ENCODE data around the gene CABLES1. TPM values are rescaled to one million over a fixed set of nuclear protein-coding genes. Genes with fewer than 3 reads are reported as not detected.
"Not testable (repeated sequence)": the region's sequence is repeated elsewhere in the genome, so short reads cannot be mapped to it uniquely, and the experiment has no call there.

Gene CABLES1
- polyA plus RNA-seq, 2 of the 4 experiments (the other 2 are of a cell fraction): 4.5 to 8.6 TPM

- H3K4me2 ChIP-seq: no peak overlapping the region
- H3K9me3 ChIP-seq: no peaks in the 10 kb centered on the region
- peaks cover 15% of the 10 kb centered on the region; the same call in 2 of the 3 replicates for H3K4me1 ChIP-seq
- no peak overlapping the region for H3K4me3 ChIP-seq
- TF ChIP-seq EP300 (IDR thresholded peaks at IDR 0.05) (no peak), HOXA7 (CRISPR knock-in tag; IDR thresholded peaks at IDR 0.05) (no peak), SMC3 (IDR thresholded peaks at IDR 0.05) (no peak)
- FAIRE-seq (no peak), DNase-seq (ENCODE audit: low read depth in 1 of 2, low spot score in 1 of 2) (no peak), ATAC-seq (no peak)
- H3K27ac ChIP-seq: peak overlapping the region in 1 of 2 experiments; percentile 39; a peak in 2 of 6 replicates
- WGBS (ENCODE audit: missing lambda C conversion rate): 90% methylated on average over 9 of the region's 9 CpGs
- ChIA-PET POLR2A (no interaction called here), CTCF (interaction anchor here (1.3 kb wide), 1 partner anchor 15 kb away, joined by 3 read pairs; no protein-coding TSS in a partner anchor)
These were observed 41.5 kb upstream of the CABLES1 start for GRCh38 chr18:23093772-23094171.

GRCh38 chr18:23094411-23095190 is 40.7 kb upstream of the CABLES1 start:
- no peak for ATAC-seq
- Histone ChIP-seq H3K27ac (peak overlapping the region in 1 of 2 experiments; percentile 39; a peak in 3 of 6 replicates), H3K4me3 (no peak overlapping the region), H3K9me3 (no peaks in the 10 kb centered on the region), H3K4me1 (peaks cover 23% of the 10 kb centered on the region), H3K4me2 (no peak overlapping the region)
- ChIA-PET POLR2A (no interaction called here), CTCF (interaction anchor here (0.7 to 1.2 kb wide), 3 partner anchors 9 to 285 kb away, joined by 3 to 4 read pairs (median 4); no protein-coding TSS in a partner anchor)
- TF ChIP-seq GATA3 (IDR thresholded peaks at IDR 0.05; ENCODE audit: borderline replicate concordance) (no peak), HOXB13 (CRISPR knock-in tag; IDR thresholded peaks at IDR 0.05; ENCODE audit: low read depth) (no peak), KDM1A (IDR thresholded peaks at IDR 0.05; ENCODE audit: low read depth) (no peak), FOSL2 (IDR thresholded peaks at IDR 0.05) (no peak), FOSL2 (CRISPR knock-in tag; IDR thresholded peaks at IDR 0.05) (no peak), ZNF302 (CRISPR knock-in tag; IDR thresholded peaks at IDR 0.05) (no peak)
- no peak for DNase-seq (ENCODE audit: low read depth in 1 of 2, low spot score in 1 of 2)
- WGBS (ENCODE audit: missing lambda C conversion rate): 87% methylated on average over 18 of the region's 18 CpGs
- FAIRE-seq: no peak

GRCh38 chr18:23095463-23095862 is 39.8 kb upstream of the CABLES1 start:
- FAIRE-seq (no peak), DNase-seq (ENCODE audit: low read depth in 1 of 2, low spot score in 1 of 2) (no peak), ATAC-seq (no peak)
- Histone ChIP-seq H3K4me1 (peaks cover 32% of the 10 kb centered on the region), H3K27ac (peak overlapping the region in 1 of 2 experiments; percentile 39; a peak in 3 of 6 replicates), H3K4me2 (no peak overlapping the region), H3K9me3 (no peaks in the 10 kb centered on the region), H3K4me3 (no peak overlapping the region)
- WGBS (ENCODE audit: missing lambda C conversion rate): 73% methylated on average over 6 of the region's 6 CpGs
- TF ChIP-seq MAFK (IDR thresholded peaks at IDR 0.05; ENCODE audit: partially characterized antibody) (no peak), REST (IDR thresholded peaks at IDR 0.05) (no peak), RAD21 (conservative IDR thresholded peaks at IDR 0.05 in 1 of 2, IDR thresholded peaks at IDR 0.05 in 1 of 2) (no peak), TP53 (CRISPR knock-in tag; IDR thresholded peaks at IDR 0.05) (no peak), NR3C1 (IDR thresholded peaks at IDR 0.05) (no peak), CTCF (IDR thresholded peaks at IDR 0.05) (0 out of 3 replicates have a peak, but pooled peaks have one; percentile 7), KDM1A (IDR thresholded peaks at IDR 0.05; ENCODE audit: low read depth) (no peak), CEBPB (IDR thresholded peaks at IDR 0.05) (peak in 1 of 2 experiments; percentile 51; a peak in 2 of 4 replicates), HOXB5 (CRISPR knock-in tag; IDR thresholded peaks at IDR 0.05) (no peak), FOSB (CRISPR knock-in tag; IDR thresholded peaks at IDR 0.05) (no peak), ZSCAN20 (CRISPR knock-in tag; IDR thresholded peaks at IDR 0.05) (no peak), MAZ (IDR thresholded peaks at IDR 0.05; ENCODE audit: borderline replicate concordance, low read depth, low read length) (no peak), FOSL2 (IDR thresholded peaks at IDR 0.05) (no peak), FOSL2 (CRISPR knock-in tag; IDR thresholded peaks at IDR 0.05) (no peak), POLR2AphosphoS2 (conservative IDR thresholded peaks at IDR 0.05; ENCODE audit: low read length) (no peak)
- CTCF ChIA-PET: interaction anchor here (0.9 to 2.2 kb wide), 4 partner anchors 8 to 284 kb away, joined by 3 to 6 read pairs (median 4); no protein-coding TSS in a partner anchor
- POLR2A ChIA-PET: no interaction called here

- H3K4me2 ChIP-seq; ATAC-seq; H3K4me3 ChIP-seq; DNase-seq (ENCODE audit: low read depth in 1 of 2, low spot score in 1 of 2); H3K9me3 ChIP-seq; POLR2A ChIA-PET; FAIRE-seq: not testable (repeated sequence)
- WGBS (ENCODE audit: missing lambda C conversion rate): 93% methylated on average over 8 of the region's 8 CpGs
- Histone ChIP-seq H3K27ac (peak overlapping the region in 1 of 2 experiments; percentile 65; a peak in 3 of 6 replicates), H3K4me1 (peaks cover 34% of the 10 kb centered on the region)
- CTCF ChIA-PET: interaction anchor here (2.2 kb wide), 1 partner anchor 35 kb away, joined by 6 read pairs; no protein-coding TSS in a partner anchor
These were observed 38.3 kb upstream of the CABLES1 start for GRCh38 chr18:23097016-23097415.
